ENCODE data around the gene ZCCHC8. TPM values are rescaled to one million over a fixed set of nuclear protein-coding genes. Genes with fewer than 3 reads are reported as not detected.

Gene ZCCHC8
- total RNA-seq, 1 experiment from 2014 or later = 30.5 TPM

- H3K9me2 ChIP-seq (ENCODE audit: insufficient read depth) = no peaks in the 10 kb centered on the region
- H4K20me1 ChIP-seq (ENCODE audit: insufficient read depth) = no peaks in the 10 kb centered on the region
- H3K79me2 ChIP-seq (ENCODE audit: insufficient read depth, low read length) = peaks cover 49% of the 10 kb centered on the region
- no peaks in the 10 kb centered on the region for H3K27me3 ChIP-seq (ENCODE audit: insufficient read depth, low read length)
- DNase-seq (ENCODE audit: low read depth, low spot score) (no peak), ATAC-seq (no peak)
- no peaks in the 10 kb centered on the region for H3K9me3 ChIP-seq (ENCODE audit: control insufficient read depth in 1 of 2, insufficient read depth in 1 of 2, low read depth in 1 of 2, low read length in 2 of 2)
- no peak overlapping the region for H3K27ac ChIP-seq (ENCODE audit: low read depth, low read length)
- ChIA-PET RAD21 (ENCODE audit: low non-redundant PET in 1 of 2, low total read pairs in 2 of 2, uncharacterized antibody in 2 of 2, unreplicated experiment in 2 of 2) (interaction anchor here in 1 of 2 experiments (0.7 kb wide), 1 partner anchor 236 kb away, joined by 3 read pairs; no protein-coding TSS in a partner anchor), POLR2A (interaction anchor here (1.6 kb wide), 1 partner anchor 9 kb away, joined by 3 read pairs; no protein-coding TSS in a partner anchor), CTCF (interaction anchor here (0.9 kb wide), 1 partner anchor 20 kb away, joined by 3 read pairs; no protein-coding TSS in a partner anchor)
- BruUV-seq (replicated peaks) = no TSS peak
- TF ChIP-seq CEBPB (IDR thresholded peaks at IDR 0.05; ENCODE audit: low read depth) (no peak), FOSL1 (IDR thresholded peaks at IDR 0.05; ENCODE audit: low read depth) (no peak), EZH2 (IDR thresholded peaks at IDR 0.05) (no peak), MAX (IDR thresholded peaks at IDR 0.05) (no peak), EZH2phosphoT487 (IDR thresholded peaks at IDR 0.05; ENCODE audit: borderline replicate concordance) (no peak), ZBTB33 (IDR thresholded peaks at IDR 0.05; ENCODE audit: extremely low read depth, insufficient replicate concordance, low read length) (no peak), EGR1 (IDR thresholded peaks at IDR 0.05; ENCODE audit: low read depth) (no peak), ZNF274 (IDR thresholded peaks at IDR 0.05; ENCODE audit: low read depth, low read length) (no peak), TCF7L2 (IDR thresholded peaks at IDR 0.05; ENCODE audit: borderline replicate concordance, extremely low read depth, insufficient read depth, insufficient read length) (no peak), ATF3 (IDR thresholded peaks at IDR 0.05) (no peak), ELF1 (IDR thresholded peaks at IDR 0.05; ENCODE audit: borderline replicate concordance, low read depth) (no peak), SRF (IDR thresholded peaks at IDR 0.05; ENCODE audit: low read depth) (no peak), POLR2A (IDR thresholded peaks at IDR 0.05; ENCODE audit: borderline replicate concordance, extremely low read depth, insufficient read depth, insufficient read length) (no peak), POLR2AphosphoS5 (IDR thresholded peaks at IDR 0.05; ENCODE audit: low read depth, low read length) (no peak), JUND (IDR thresholded peaks at IDR 0.05) (no peak), ZFX (IDR thresholded peaks at IDR 0.05) (no peak), SIN3A (IDR thresholded peaks at IDR 0.05; ENCODE audit: low read depth) (no peak), REST (IDR thresholded peaks at IDR 0.05; ENCODE audit: low read depth) (no peak), CBX3 (IDR thresholded peaks at IDR 0.05; ENCODE audit: low read depth) (no peak)
- no peak overlapping the region for H3K4me2 ChIP-seq (ENCODE audit: low read length)
- H3K4me3 ChIP-seq (replicated peaks in 1 of 2; ENCODE audit: low read depth in 1 of 2, low read length in 2 of 2) = no peak overlapping the region
- no peak overlapping the region for H3K9ac ChIP-seq (ENCODE audit: low read length)
- intact Hi-C loops (cut with micrococcal nuclease) = no loop called here
- H2AFZ ChIP-seq (ENCODE audit: low read depth, low read length, poor library complexity, severe bottlenecking) = no peak overlapping the region
- H3K36me3 ChIP-seq (ENCODE audit: control insufficient read depth in 1 of 2, insufficient read depth in 2 of 2, low read length in 2 of 2) = peaks cover 41 to 44% of the 10 kb centered on the region in 2 experiments
- no peaks in the 10 kb centered on the region for H3K4me1 ChIP-seq (ENCODE audit: control insufficient read depth in 1 of 2, insufficient read depth in 2 of 2, low read length in 2 of 2)
Observed at GRCh38 chr12:122491991-122492390, 8.7 kb downstream of the ZCCHC8 start.

Data from HCT116 (cell line).